Kidney epithelial cell (primary cell): ENCODE data around the gene ASAP2. TPM values are rescaled to one million over a fixed set of nuclear protein-coding genes. Genes with fewer than 3 reads are reported as not detected.

Source experiments
- DNase-seq: peaks from one replicate; pipeline ENCODE4 v3.0.0-alpha.2; 2010; ENCODE audit warnings: low read depth
- H3K27me3 ChIP-seq: 2 replicates; pipeline ENCODE4 v1.6.0; 2011; ENCODE audit warnings: low read length; ENCODE audit not compliant: control insufficient read depth, insufficient read depth
- H3K36me3 ChIP-seq: 2 replicates; pipeline ENCODE4 v1.5.1; 2011; ENCODE audit warnings: low read length; ENCODE audit not compliant: control insufficient read depth, insufficient read depth
- H3K4me3 ChIP-seq: 2 replicates; pipeline ENCODE4 v1.5.1; 2011; ENCODE audit warnings: low read depth, mild to moderate bottlenecking, control low read depth, low read length
- total RNA-seq: library from RNA; depleted of rRNA; stranded (reverse); fragments of >200 nt; gene quantifications from 2 replicates; pipeline ENCODE4 v1.2.3, GENCODE V29; 2015
- TF ChIP-seq, protein P1 (sequence below): IDR thresholded peaks from 2 replicates; pipeline ENCODE4 v1.5.1; 2011; ENCODE audit warnings: mild to moderate bottlenecking, moderate library complexity, low read length, control low read depth, inconsistent platforms; ENCODE audit not compliant: insufficient read depth, poor library complexity, severe bottlenecking

Gene ASAP2
- total RNA-seq, 1 donor from 2014 or later, result 42.2 TPM

DNA sequence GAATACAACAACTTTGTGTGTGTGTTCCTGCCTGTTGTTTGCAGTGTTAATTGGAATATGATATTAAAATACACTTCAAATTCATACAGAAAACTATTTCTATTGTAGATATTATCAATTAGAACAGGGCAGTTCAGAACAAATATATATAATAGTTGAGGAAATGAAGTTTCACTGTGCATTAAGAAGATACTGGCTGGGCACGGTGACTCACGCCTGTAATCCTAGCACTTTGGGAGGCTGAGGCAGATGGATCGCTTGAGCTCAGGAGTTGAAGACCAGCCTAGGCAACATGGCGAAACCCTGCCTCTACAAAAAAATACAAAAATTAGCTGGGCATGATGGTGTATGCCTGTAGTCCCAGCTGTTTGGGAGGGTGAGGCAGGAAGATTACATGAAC is 79.3 kb downstream of the ASAP2 start:
- Histone ChIP-seq H3K36me3 (peaks cover 1% of the 10 kb centered on the region), H3K4me3 (no peak overlapping the region), H3K27me3 (no peaks in the 10 kb centered on the region)
- DNase-seq, result no peak
- TF ChIP-seq, protein P1, sequence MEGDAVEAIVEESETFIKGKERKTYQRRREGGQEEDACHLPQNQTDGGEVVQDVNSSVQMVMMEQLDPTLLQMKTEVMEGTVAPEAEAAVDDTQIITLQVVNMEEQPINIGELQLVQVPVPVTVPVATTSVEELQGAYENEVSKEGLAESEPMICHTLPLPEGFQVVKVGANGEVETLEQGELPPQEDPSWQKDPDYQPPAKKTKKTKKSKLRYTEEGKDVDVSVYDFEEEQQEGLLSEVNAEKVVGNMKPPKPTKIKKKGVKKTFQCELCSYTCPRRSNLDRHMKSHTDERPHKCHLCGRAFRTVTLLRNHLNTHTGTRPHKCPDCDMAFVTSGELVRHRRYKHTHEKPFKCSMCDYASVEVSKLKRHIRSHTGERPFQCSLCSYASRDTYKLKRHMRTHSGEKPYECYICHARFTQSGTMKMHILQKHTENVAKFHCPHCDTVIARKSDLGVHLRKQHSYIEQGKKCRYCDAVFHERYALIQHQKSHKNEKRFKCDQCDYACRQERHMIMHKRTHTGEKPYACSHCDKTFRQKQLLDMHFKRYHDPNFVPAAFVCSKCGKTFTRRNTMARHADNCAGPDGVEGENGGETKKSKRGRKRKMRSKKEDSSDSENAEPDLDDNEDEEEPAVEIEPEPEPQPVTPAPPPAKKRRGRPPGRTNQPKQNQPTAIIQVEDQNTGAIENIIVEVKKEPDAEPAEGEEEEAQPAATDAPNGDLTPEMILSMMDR, result no peak

DNA sequence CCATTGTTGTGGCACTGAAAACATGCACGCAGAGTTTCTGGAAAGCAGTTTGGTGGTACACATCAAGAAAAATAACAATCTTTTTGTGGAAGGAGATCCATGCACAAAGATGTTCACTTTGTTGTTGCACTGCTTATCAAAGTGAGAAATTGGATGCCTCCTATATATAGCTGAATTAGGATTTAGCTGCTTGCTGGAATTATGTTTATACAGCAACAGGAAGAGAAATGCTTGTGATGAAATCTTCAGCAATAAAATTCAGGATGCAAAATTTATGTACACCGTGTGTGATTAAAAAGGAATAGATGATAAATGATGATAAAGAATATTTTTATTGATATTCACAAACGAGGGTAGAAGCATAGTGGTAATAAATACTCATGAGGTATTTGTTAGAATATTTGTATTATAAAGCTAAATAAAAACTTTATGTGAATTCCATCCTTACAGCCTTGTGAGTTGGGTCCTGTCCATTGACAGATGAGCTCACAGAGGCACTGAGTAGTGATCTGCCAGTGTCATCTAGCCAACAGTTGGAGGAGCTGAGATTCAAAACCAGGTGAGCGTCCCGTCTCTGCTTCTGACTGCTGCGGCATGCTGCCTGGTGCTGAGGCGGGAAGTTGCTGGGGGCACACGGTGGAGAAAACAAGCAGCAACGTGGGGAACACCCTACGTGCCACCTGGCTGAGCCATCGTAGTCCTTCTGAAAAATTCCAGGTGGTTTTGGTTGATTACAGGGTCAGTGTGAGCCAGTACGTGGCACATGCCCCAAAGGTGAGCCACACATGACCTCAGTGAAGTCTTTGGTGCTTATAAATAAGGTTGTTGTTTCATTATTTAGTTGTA is 80.2 kb downstream of the ASAP2 start:
- H3K36me3 ChIP-seq, result no peaks in the 10 kb centered on the region
- TF ChIP-seq, protein P1, result no peak
- no peak for DNase-seq
- H3K4me3 ChIP-seq, result no peak overlapping the region
- H3K27me3 ChIP-seq, result no peaks in the 10 kb centered on the region

DNA sequence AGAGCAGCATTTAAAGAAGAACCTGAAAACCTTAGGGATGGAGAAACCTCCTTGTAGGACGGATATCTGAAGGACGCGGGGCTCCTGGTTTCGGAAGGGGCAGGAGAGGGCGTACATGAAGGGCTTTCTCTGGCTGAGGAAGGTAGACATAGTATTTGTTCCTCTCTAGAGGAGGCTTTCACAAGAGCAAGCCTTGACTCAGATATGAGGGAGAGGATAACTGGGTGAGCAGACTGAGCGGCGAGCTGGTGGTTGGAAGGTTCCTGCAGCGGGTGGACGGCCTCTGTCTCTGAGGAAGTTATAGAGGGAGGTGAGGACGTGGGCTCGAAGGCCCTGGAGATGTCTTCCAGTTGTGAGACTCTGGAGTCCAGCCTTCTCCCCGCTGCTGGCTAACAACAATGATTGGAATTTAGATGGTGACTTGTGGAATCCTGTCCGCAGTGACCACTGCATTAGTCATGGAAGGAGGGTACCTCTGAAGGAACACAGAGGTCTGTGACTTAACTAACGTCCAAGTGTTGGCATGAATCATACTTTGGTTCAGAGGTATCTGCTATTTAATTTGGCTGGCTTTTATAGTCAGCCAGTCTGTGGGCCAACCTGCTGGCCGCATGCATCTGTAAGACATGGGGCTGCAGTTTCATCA is 80.9 kb downstream of the ASAP2 start:
- Histone ChIP-seq H3K36me3 (no peaks in the 10 kb centered on the region), H3K4me3 (no peak overlapping the region), H3K27me3 (no peaks in the 10 kb centered on the region)
- peak; percentile 100 for DNase-seq
- TF ChIP-seq, protein P1, result no peak

DNA sequence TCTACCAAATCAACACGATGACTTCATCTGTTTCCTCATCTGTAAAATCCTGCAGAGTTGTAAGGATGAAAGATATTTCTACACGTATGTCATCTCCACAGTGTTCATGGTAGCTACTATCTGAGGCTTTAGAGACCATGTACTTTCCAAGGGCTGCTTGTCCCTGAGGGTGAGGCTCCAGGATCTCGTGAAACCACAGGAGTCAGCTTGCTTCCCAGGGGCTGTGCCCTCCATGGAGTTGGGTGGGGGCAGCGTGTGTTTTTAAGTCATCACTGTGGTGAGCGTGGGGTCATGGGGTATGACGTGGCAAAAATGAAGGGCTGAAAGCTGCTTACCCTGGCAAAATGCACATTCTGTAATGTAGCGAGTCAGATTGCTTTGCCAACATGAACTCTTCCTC is 81.6 kb downstream of the ASAP2 start:
- Histone ChIP-seq H3K4me3 (no peak overlapping the region), H3K36me3 (no peaks in the 10 kb centered on the region), H3K27me3 (no peaks in the 10 kb centered on the region)
- TF ChIP-seq, protein P1, result no peak
- DNase-seq, result peak; percentile 80

DNA sequence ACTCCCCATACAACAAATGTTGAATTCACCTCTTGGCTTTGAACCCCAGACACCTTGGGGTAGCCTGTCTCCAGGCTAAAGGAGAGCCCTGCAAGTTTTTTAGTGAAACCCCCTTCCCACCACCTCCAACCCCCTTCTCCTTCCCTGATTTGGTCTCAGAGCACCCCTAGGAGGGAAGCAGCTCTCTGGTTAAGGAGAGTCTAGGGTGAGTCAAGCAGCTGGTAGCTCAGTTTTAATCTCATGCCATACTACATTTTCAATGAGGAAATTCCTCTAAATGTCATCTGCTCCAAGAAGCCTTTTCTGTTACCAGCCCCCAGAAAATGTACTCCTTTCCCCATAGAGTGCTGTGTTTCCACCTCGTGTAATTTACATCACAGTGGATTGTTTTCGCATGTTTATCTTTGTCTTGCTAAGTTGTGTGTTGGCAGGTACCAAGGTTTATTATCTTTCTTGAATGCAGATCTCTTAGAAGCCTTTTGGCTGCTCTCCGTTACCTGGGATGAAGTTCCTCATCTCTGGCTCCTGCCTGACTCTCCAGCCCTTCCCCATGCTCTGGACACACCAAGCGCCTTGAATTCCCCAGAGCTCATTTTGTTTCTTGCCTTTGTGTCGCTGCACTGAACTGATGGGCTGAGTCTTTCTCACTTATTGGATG is 82.2 kb downstream of the ASAP2 start:
- TF ChIP-seq, protein P1, result no peak
- Histone ChIP-seq H3K27me3 (no peaks in the 10 kb centered on the region), H3K4me3 (no peak overlapping the region), H3K36me3 (no peaks in the 10 kb centered on the region)
- DNase-seq, result no peak
